Measurements from ENCODE around the gene GOLIM4. TPM values are rescaled to one million over a fixed set of nuclear protein-coding genes. Genes with fewer than 3 reads are reported as not detected.

GOLIM4 gene
- total and polyA plus RNA-seq, 7 donors: 8.6 to 34.1 (median 13.4) TPM

GRCh38 chr3:168049367-168049974, 46.3 kb downstream of the GOLIM4 start:
- no peaks in the 10 kb centered on the region for H3K27me3 ChIP-seq (ENCODE audit: insufficient read depth in 3 of 3, low read length in 2 of 3)
- H3K4me3 ChIP-seq: no peak overlapping the region
- H3K27ac ChIP-seq: peak overlapping the region; percentile 42
- intact Hi-C loops (cut with DNase I): loop anchor here in 1 of 2 donors (1.0 to 2.0 kb wide), 2 partner anchors 41 to 45 kb away; partner anchors contain the start of gene GOLIM4
- WGBS, 3 donors: 51 to 55% (median 52%) methylated on average over 6 of the region's 6 CpGs
- H3K9me3 ChIP-seq: no peaks in the 10 kb centered on the region
- ATAC-seq (peak in 2 of 4 donors; percentile 28 to 40), DNase-seq (no peak)
- TF ChIP-seq, protein P1, sequence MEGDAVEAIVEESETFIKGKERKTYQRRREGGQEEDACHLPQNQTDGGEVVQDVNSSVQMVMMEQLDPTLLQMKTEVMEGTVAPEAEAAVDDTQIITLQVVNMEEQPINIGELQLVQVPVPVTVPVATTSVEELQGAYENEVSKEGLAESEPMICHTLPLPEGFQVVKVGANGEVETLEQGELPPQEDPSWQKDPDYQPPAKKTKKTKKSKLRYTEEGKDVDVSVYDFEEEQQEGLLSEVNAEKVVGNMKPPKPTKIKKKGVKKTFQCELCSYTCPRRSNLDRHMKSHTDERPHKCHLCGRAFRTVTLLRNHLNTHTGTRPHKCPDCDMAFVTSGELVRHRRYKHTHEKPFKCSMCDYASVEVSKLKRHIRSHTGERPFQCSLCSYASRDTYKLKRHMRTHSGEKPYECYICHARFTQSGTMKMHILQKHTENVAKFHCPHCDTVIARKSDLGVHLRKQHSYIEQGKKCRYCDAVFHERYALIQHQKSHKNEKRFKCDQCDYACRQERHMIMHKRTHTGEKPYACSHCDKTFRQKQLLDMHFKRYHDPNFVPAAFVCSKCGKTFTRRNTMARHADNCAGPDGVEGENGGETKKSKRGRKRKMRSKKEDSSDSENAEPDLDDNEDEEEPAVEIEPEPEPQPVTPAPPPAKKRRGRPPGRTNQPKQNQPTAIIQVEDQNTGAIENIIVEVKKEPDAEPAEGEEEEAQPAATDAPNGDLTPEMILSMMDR (IDR thresholded peaks at IDR 0.05): no peak
- peaks cover 25% of the 10 kb centered on the region for H3K4me1 ChIP-seq
- peaks cover 0 to under 1% of the 10 kb centered on the region in 2 donors for H3K36me3 ChIP-seq (ENCODE audit: insufficient read depth in 1 of 2, low read depth in 1 of 2)

GRCh38 chr3:168048414-168049330, 47.1 kb downstream of the GOLIM4 start:
- H3K27ac ChIP-seq: peak overlapping the region; percentile 42
- intact Hi-C loops (cut with DNase I): loop anchor here in 1 of 2 donors (1.0 to 2.0 kb wide), 2 partner anchors 42 to 46 kb away; partner anchors contain the start of gene GOLIM4
- no peak for ATAC-seq
- WGBS, 3 donors: 66 to 89% (median 72%) methylated on average over 5 of the region's 5 CpGs
- TF ChIP-seq, protein P1 (IDR thresholded peaks at IDR 0.05): no peak
- no peak for DNase-seq
- peaks cover 0 to 5% of the 10 kb centered on the region in 2 donors for H3K36me3 ChIP-seq (ENCODE audit: insufficient read depth in 1 of 2, low read depth in 1 of 2)
- H3K4me1 ChIP-seq: peaks cover 25% of the 10 kb centered on the region
- no peaks in the 10 kb centered on the region for H3K9me3 ChIP-seq
- no peaks in the 10 kb centered on the region for H3K27me3 ChIP-seq (ENCODE audit: insufficient read depth in 3 of 3, low read length in 2 of 3)
- H3K4me3 ChIP-seq: no peak overlapping the region

- H3K4me1 ChIP-seq: peaks cover 29% of the 10 kb centered on the region
- peaks cover 0 to 10% of the 10 kb centered on the region in 2 donors for H3K36me3 ChIP-seq (ENCODE audit: insufficient read depth in 1 of 2, low read depth in 1 of 2)
- no peaks in the 10 kb centered on the region for H3K9me3 ChIP-seq
- 81 to 90% (median 85%) methylated on average over 3 of the region's 3 CpGs for WGBS, 3 donors
- TF ChIP-seq, protein P1 (IDR thresholded peaks at IDR 0.05): no peak
- no peak overlapping the region for H3K4me3 ChIP-seq
- ATAC-seq (no peak), DNase-seq (no peak)
- H3K27ac ChIP-seq: no peak overlapping the region
- no peaks in the 10 kb centered on the region for H3K27me3 ChIP-seq (ENCODE audit: insufficient read depth in 3 of 3, low read length in 2 of 3)
- intact Hi-C loops (cut with DNase I): loop anchor here (1.0 to 2.0 kb wide), 3 partner anchors 47 to 117 kb away; partner anchors contain the start of gene GOLIM4 (in 1 of the 2)
Observed at GRCh38 chr3:168047936-168048335, 47.8 kb downstream of the GOLIM4 start.

- Histone ChIP-seq H3K9me3 (no peaks in the 10 kb centered on the region), H3K27me3 (ENCODE audit: insufficient read depth in 3 of 3, low read length in 2 of 3) (no peaks in the 10 kb centered on the region), H3K4me3 (no peak overlapping the region), H3K27ac (no peak overlapping the region), H3K36me3 (ENCODE audit: insufficient read depth in 1 of 2, low read depth in 1 of 2) (peaks cover 0 to 17% of the 10 kb centered on the region in 2 donors), H3K4me1 (peaks cover 24% of the 10 kb centered on the region)
- intact Hi-C loops (cut with DNase I): loop anchor here (1.0 to 2.0 kb wide), 2 partner anchors 116 to 118 kb away; no protein-coding TSS in a partner anchor
- WGBS, 3 donors: 79 to 87% (median 80%) methylated on average over 1 of the region's 1 CpG
- TF ChIP-seq, protein P1 (IDR thresholded peaks at IDR 0.05): peak; percentile 87
- DNase-seq (no peak), ATAC-seq (peak; percentile 73 to 84 (median 80))
Observed at GRCh38 chr3:168047190-168047795, 48.4 kb downstream of the GOLIM4 start.

Data from psoas muscle (tissue), 8 donors.